ENCODE results near the gene SFXN2.

GRCh38 chr10:102781921-102782557, 67.6 kb downstream of the SFXN2 start:
- TF ChIP-seq POLR2AphosphoS5 (IDR thresholded peaks at IDR 0.05; ENCODE audit: low read depth, low read length) (no peak), POLR2A (IDR thresholded peaks at IDR 0.05; ENCODE audit: low read depth, low read length) (no peak), TAF1 (IDR thresholded peaks at IDR 0.05; ENCODE audit: borderline replicate concordance, low read depth, low read length) (no peak)

Measured in GM12892 (cell line).